ENCODE data around the gene VDR. TPM values are rescaled to one million over a fixed set of nuclear protein-coding genes. Genes with fewer than 3 reads are reported as not detected.

The VDR gene
- total RNA-seq, 1 experiment from 2014 or later = 9.5 TPM

- no TSS peak for BruUV-seq (replicated peaks)
- ATAC-seq (no peak), DNase-seq (ENCODE audit: low read depth, low spot score) (no peak)
- intact Hi-C loops (cut with micrococcal nuclease) = loop anchor here (2.0 to 5.0 kb wide), 2 partner anchors 263 to 286 kb away; no protein-coding TSS in a partner anchor
- ChIA-PET RAD21 (ENCODE audit: low non-redundant PET in 1 of 2, low total read pairs in 2 of 2, uncharacterized antibody in 2 of 2, unreplicated experiment in 2 of 2) (no interaction called here), POLR2A (no interaction called here), CTCF (interaction anchor here (1.1 kb wide), 1 partner anchor 48 kb away, joined by 3 read pairs; no protein-coding TSS in a partner anchor)
- Histone ChIP-seq H3K9ac (ENCODE audit: low read length) (no peak overlapping the region), H3K27ac (ENCODE audit: low read depth, low read length) (no peak overlapping the region), H3K9me3 (ENCODE audit: control insufficient read depth in 1 of 2, insufficient read depth in 1 of 2, low read depth in 1 of 2, low read length in 2 of 2) (no peaks in the 10 kb centered on the region), H3K79me2 (ENCODE audit: insufficient read depth, low read length) (peaks cover 8% of the 10 kb centered on the region; the same call in 1 of the 2 replicates), H3K4me3 (replicated peaks in 1 of 2; ENCODE audit: low read depth in 1 of 2, low read length in 2 of 2) (no peak overlapping the region), H4K20me1 (ENCODE audit: insufficient read depth) (no peaks in the 10 kb centered on the region), H3K4me2 (ENCODE audit: low read length) (no peak overlapping the region), H2AFZ (ENCODE audit: low read depth, low read length, poor library complexity, severe bottlenecking) (no peak overlapping the region), H3K9me2 (ENCODE audit: insufficient read depth) (no peaks in the 10 kb centered on the region), H3K27me3 (ENCODE audit: insufficient read depth, low read length) (no peaks in the 10 kb centered on the region), H3K36me3 (ENCODE audit: control insufficient read depth in 1 of 2, insufficient read depth in 2 of 2, low read length in 2 of 2) (no peaks in the 10 kb centered on the region), H3K4me1 (ENCODE audit: control insufficient read depth in 1 of 2, insufficient read depth in 2 of 2, low read length in 2 of 2) (peaks cover 18 to 51% of the 10 kb centered on the region in 2 experiments)
- TF ChIP-seq ELF1 (IDR thresholded peaks at IDR 0.05; ENCODE audit: borderline replicate concordance, low read depth) = no peak
- no peak for TF ChIP-seq SIN3A (IDR thresholded peaks at IDR 0.05; ENCODE audit: low read depth)
- TF ChIP-seq SRF (IDR thresholded peaks at IDR 0.05; ENCODE audit: low read depth) = no peak
- no peak for TF ChIP-seq POLR2A (IDR thresholded peaks at IDR 0.05; ENCODE audit: borderline replicate concordance, extremely low read depth, insufficient read depth, insufficient read length)
- no peak for TF ChIP-seq ZNF274 (IDR thresholded peaks at IDR 0.05; ENCODE audit: low read depth, low read length)
- no peak for TF ChIP-seq YY1 (IDR thresholded peaks at IDR 0.05; ENCODE audit: extremely low read depth, insufficient replicate concordance, low read depth, low read length)
- TF ChIP-seq TCF7L2 (IDR thresholded peaks at IDR 0.05; ENCODE audit: borderline replicate concordance, extremely low read depth, insufficient read depth, insufficient read length) = no peak
- TF ChIP-seq JUND (IDR thresholded peaks at IDR 0.05) = no peak
- TF ChIP-seq CTCF (IDR thresholded peaks at IDR 0.05 in 2 of 3, conservative IDR thresholded peaks at IDR 0.05 in 1 of 3; ENCODE audit: borderline replicate concordance in 1 of 3, insufficient read depth in 1 of 3, low read depth in 2 of 3, low read length in 2 of 3) = no peak
- TF ChIP-seq CBX3 (IDR thresholded peaks at IDR 0.05; ENCODE audit: low read depth) = no peak
Measured at GRCh38 chr12:47901718-47902093, 3.1 kb downstream of the VDR start.

All from HCT116 (cell line).